ENCODE results near the gene PML. TPM values are rescaled to one million over a fixed set of nuclear protein-coding genes. Genes with fewer than 3 reads are reported as not detected.

PML gene
- total RNA-seq, 1 experiment from 2014 or later, result 67.2 TPM

- no peak for DNase-seq
- Histone ChIP-seq H4K20me1 (ENCODE audit: insufficient read depth) (0 out of 2 replicates have a peak, but pooled peaks cover 4% of the 10 kb centered on the region), H2AFZ (no peak overlapping the region), H3K4me2 (no peak overlapping the region), H3K27ac (no peak overlapping the region), H3F3A (ENCODE audit: insufficient read depth, low read depth) (peaks cover 40% of the 10 kb centered on the region), H3K27me3 (ENCODE audit: insufficient read depth, low read depth) (no peaks in the 10 kb centered on the region), H3K4me1 (replicated peaks; ENCODE audit: insufficient read depth) (peaks cover 34% of the 10 kb centered on the region), H3K4me3 (no peak overlapping the region), H3K9me2 (ENCODE audit: insufficient read depth) (no peaks in the 10 kb centered on the region), H3K79me2 (ENCODE audit: low read depth) (peaks cover 16% of the 10 kb centered on the region), H3K9me3 (ENCODE audit: insufficient read depth, low read depth) (no peaks in the 10 kb centered on the region), H3K36me3 (ENCODE audit: low read depth) (peaks cover 53% of the 10 kb centered on the region)
- ChIA-PET POLR2A (ENCODE audit: unreplicated experiment) (no interaction called here), CTCF (no interaction called here)
- BruUV-seq (replicated peaks), result no TSS peak
- intact Hi-C loops (cut with micrococcal nuclease; ENCODE audit: unreplicated experiment), result no loop called here
- TF ChIP-seq EZH2 (IDR thresholded peaks at IDR 0.05; ENCODE audit: low read depth) (no peak), CTCF (conservative IDR thresholded peaks at IDR 0.05) (no peak)
These were observed 48.3 kb upstream of the PML start for GRCh38 chr15:73946046-73946721.

- CTCF ChIA-PET, result no interaction called here
- TF ChIP-seq CTCF (conservative IDR thresholded peaks at IDR 0.05) (no peak), EZH2 (IDR thresholded peaks at IDR 0.05; ENCODE audit: low read depth) (no peak)
- intact Hi-C loops (cut with micrococcal nuclease; ENCODE audit: unreplicated experiment), result no loop called here
These were observed 47.6 kb upstream of the PML start for GRCh38 chr15:73946795-73947370.

GRCh38 chr15:73947651-73948050 lies 46.9 kb upstream of the PML start:
- CTCF ChIA-PET, result no interaction called here
- BruUV-seq (replicated peaks), result no TSS peak
- TF ChIP-seq CTCF (conservative IDR thresholded peaks at IDR 0.05) (no peak), EZH2 (IDR thresholded peaks at IDR 0.05; ENCODE audit: low read depth) (no peak)

More at GRCh38 chr15:73946795-73947370, 47.6 kb upstream of the PML start:
- Histone ChIP-seq H3K27ac (no peak overlapping the region), H3K4me2 (no peak overlapping the region), H4K20me1 (ENCODE audit: insufficient read depth) (0 out of 2 replicates have a peak, but pooled peaks cover 4% of the 10 kb centered on the region), H3K27me3 (ENCODE audit: insufficient read depth, low read depth) (no peaks in the 10 kb centered on the region), H2AFZ (no peak overlapping the region), H3K9me3 (ENCODE audit: insufficient read depth, low read depth) (no peaks in the 10 kb centered on the region), H3K4me3 (no peak overlapping the region), H3K36me3 (ENCODE audit: low read depth) (peaks cover 53% of the 10 kb centered on the region), H3K79me2 (ENCODE audit: low read depth) (peaks cover 16% of the 10 kb centered on the region), H3K4me1 (replicated peaks; ENCODE audit: insufficient read depth) (peaks cover 27% of the 10 kb centered on the region), H3F3A (ENCODE audit: insufficient read depth, low read depth) (peaks cover 41% of the 10 kb centered on the region; the same call in 1 of the 2 replicates), H3K9me2 (ENCODE audit: insufficient read depth) (no peaks in the 10 kb centered on the region)
- POLR2A ChIA-PET (ENCODE audit: unreplicated experiment), result no interaction called here
- BruUV-seq (replicated peaks), result no TSS peak
- no peak for DNase-seq

More at GRCh38 chr15:73947651-73948050, 46.9 kb upstream of the PML start:
- Histone ChIP-seq H2AFZ (no peak overlapping the region), H3K4me2 (no peak overlapping the region), H3K79me2 (ENCODE audit: low read depth) (peaks cover 11% of the 10 kb centered on the region), H3K27me3 (ENCODE audit: insufficient read depth, low read depth) (no peaks in the 10 kb centered on the region), H4K20me1 (ENCODE audit: insufficient read depth) (0 out of 2 replicates have a peak, but pooled peaks cover 4% of the 10 kb centered on the region), H3K4me3 (no peak overlapping the region), H3F3A (ENCODE audit: insufficient read depth, low read depth) (peaks cover 38% of the 10 kb centered on the region; the same call in 1 of the 2 replicates), H3K27ac (no peak overlapping the region), H3K36me3 (ENCODE audit: low read depth) (peaks cover 50% of the 10 kb centered on the region), H3K9me3 (ENCODE audit: insufficient read depth, low read depth) (no peaks in the 10 kb centered on the region), H3K4me1 (replicated peaks; ENCODE audit: insufficient read depth) (peaks cover 19% of the 10 kb centered on the region), H3K9me2 (ENCODE audit: insufficient read depth) (no peaks in the 10 kb centered on the region)
- POLR2A ChIA-PET (ENCODE audit: unreplicated experiment), result no interaction called here
- no peak for DNase-seq
- intact Hi-C loops (cut with micrococcal nuclease; ENCODE audit: unreplicated experiment), result no loop called here

Data from PC-9 (cell line).